ENCODE measurements around the gene DCTPP1. TPM values are rescaled to one million over a fixed set of nuclear protein-coding genes. Genes with fewer than 3 reads are reported as not detected.

DCTPP1 gene
- total RNA-seq, 4 donors from 2014 or later = 11.8 to 32.6 (median 17.8) TPM

- TF ChIP-seq CTCF (IDR thresholded peaks at IDR 0.05 in 4 of 5, conservative IDR thresholded peaks at IDR 0.05 in 1 of 5) = peak; percentile 92 to 96 (median 95)
- no peak for TF ChIP-seq POLR2A (IDR thresholded peaks at IDR 0.05)
- DNase-seq = peak; percentile 78 to 88
- Histone ChIP-seq H3K9me3 (no peaks in the 10 kb centered on the region), H3K27ac (peak overlapping the region; percentile 31 to 95 (median 70)), H3K36me3 (peaks cover 0 to 8% of the 10 kb centered on the region in 2 donors), H3K4me1 (peaks cover 28 to 30% of the 10 kb centered on the region in 2 donors), H3K27me3 (no peaks in the 10 kb centered on the region), H3K4me3 (no peak overlapping the region)
- intact Hi-C loops (cut with DNase I; ENCODE audit: low total_unique reads) = loop anchor here (2.0 to 10.0 kb wide), 2 partner anchors 75 to 345 kb away; partner anchors contain the start of gene ALDOA
- ATAC-seq = peak; percentile 67 to 77
- in situ Hi-C loops (cut with MboI; ENCODE audit: low sequenced_read_pairs in 4 of 4) = loop anchor here in 2 of 4 donors (25.0 kb wide), 2 partner anchors 297 to 347 kb away; partner anchors contain the start of genes ALDOA (in 1 of the 2), GDPD3 (in 1 of the 2) and MAPK3 (in 1 of the 2)
Measured at GRCh38 chr16:30409125-30410060, 20.4 kb downstream of the DCTPP1 start.

- no peaks in the 10 kb centered on the region for H3K36me3 ChIP-seq
- ATAC-seq (peak; percentile 18 to 38), DNase-seq (no peak)
- H3K4me3 ChIP-seq = peak overlapping the region; percentile 59 to 98 (median 85)
- in situ Hi-C loops (cut with MboI; ENCODE audit: low sequenced_read_pairs in 4 of 4) = loop anchor here in 2 of 4 donors (25.0 kb wide), 2 partner anchors 296 to 346 kb away; partner anchors contain the start of genes ALDOA (in 1 of the 2), GDPD3 (in 1 of the 2) and MAPK3 (in 1 of the 2)
- no peaks in the 10 kb centered on the region for H3K9me3 ChIP-seq
- H3K4me1 ChIP-seq = peaks cover 23 to 28% of the 10 kb centered on the region in 2 donors
- intact Hi-C loops (cut with DNase I; ENCODE audit: low total_unique reads) = loop anchor here (1.0 to 2.0 kb wide), 3 partner anchors 13 to 73 kb away; partner anchors contain the start of gene ZNF48
- H3K27me3 ChIP-seq = no peaks in the 10 kb centered on the region
- TF ChIP-seq POLR2A (IDR thresholded peaks at IDR 0.05) = no peak
- TF ChIP-seq CTCF (IDR thresholded peaks at IDR 0.05 in 4 of 5, conservative IDR thresholded peaks at IDR 0.05 in 1 of 5) = no peak
- peak overlapping the region; percentile 92 to 98 (median 94) for H3K27ac ChIP-seq
Measured at GRCh38 chr16:30407804-30408534, 21.9 kb downstream of the DCTPP1 start.

- H3K27me3 ChIP-seq = no peaks in the 10 kb centered on the region
- no peaks in the 10 kb centered on the region for H3K36me3 ChIP-seq
- H3K9me3 ChIP-seq = no peaks in the 10 kb centered on the region
- H3K4me1 ChIP-seq = peaks cover 23 to 28% of the 10 kb centered on the region in 2 donors
- peak within 1 kb of the TSS; percentile 92 to 98 (median 94) for H3K27ac ChIP-seq
- TF ChIP-seq POLR2A (IDR thresholded peaks at IDR 0.05) = peak; percentile 83 to 85
- TF ChIP-seq CTCF (IDR thresholded peaks at IDR 0.05 in 4 of 5, conservative IDR thresholded peaks at IDR 0.05 in 1 of 5) = no peak
- intact Hi-C loops (cut with DNase I; ENCODE audit: low total_unique reads) (loop anchor here (1.0 to 2.0 kb wide), 2 partner anchors 12 to 28 kb away; partner anchors contain the start of gene ZNF48), in situ Hi-C loops (cut with MboI; ENCODE audit: low sequenced_read_pairs in 4 of 4) (loop anchor here in 2 of 4 donors (25.0 kb wide), 2 partner anchors 295 to 345 kb away; partner anchors contain the start of genes ALDOA (in 1 of the 2), GDPD3 (in 1 of the 2) and MAPK3 (in 1 of the 2))
- DNase-seq (peak; percentile 84 to 90), ATAC-seq (peak; percentile 91)
- peak within 1 kb of the TSS; percentile 59 to 98 (median 85) for H3K4me3 ChIP-seq
Measured at GRCh38 chr16:30407102-30407803, 22.6 kb downstream of the DCTPP1 start, which contains the start of gene ZNF771. ZNF771 (plus strand) TSS chr16:30407606; CDS start chr16:30408054, 448 bp downstream.

GRCh38 chr16:30406795-30407101 lies 23.1 kb downstream of the DCTPP1 start:
- no peaks in the 10 kb centered on the region for H3K27me3 ChIP-seq
- H3K9me3 ChIP-seq = no peaks in the 10 kb centered on the region
- peaks cover 23 to 28% of the 10 kb centered on the region in 2 donors for H3K4me1 ChIP-seq
- intact Hi-C loops (cut with DNase I; ENCODE audit: low total_unique reads) (loop anchor here (1.0 to 2.0 kb wide), 2 partner anchors 11 to 28 kb away; partner anchors contain the start of gene ZNF48), in situ Hi-C loops (cut with MboI; ENCODE audit: low sequenced_read_pairs in 4 of 4) (loop anchor here in 2 of 4 donors (25.0 kb wide), 2 partner anchors 294 to 344 kb away; partner anchors contain the start of genes ALDOA (in 1 of the 2), GDPD3 (in 1 of the 2) and MAPK3 (in 1 of the 2))
- no peak for DNase-seq
- H3K4me3 ChIP-seq = peak overlapping the region; percentile 59 to 98 (median 85)
- H3K27ac ChIP-seq = peak overlapping the region; percentile 92 to 98 (median 94)
- H3K36me3 ChIP-seq = no peaks in the 10 kb centered on the region
- ATAC-seq = no peak
- TF ChIP-seq CTCF (IDR thresholded peaks at IDR 0.05 in 4 of 5, conservative IDR thresholded peaks at IDR 0.05 in 1 of 5) (no peak), POLR2A (IDR thresholded peaks at IDR 0.05) (no peak)

All from gastrocnemius medialis (tissue), 4 donors.